OCI-LY7 (cell line): Measurements from ENCODE around the gene ZDHHC17. TPM values are rescaled to one million over a fixed set of nuclear protein-coding genes. Genes with fewer than 3 reads are reported as not detected.

Experiments
- BruUV-seq: library from RNA; stranded (reverse); fragments of 400-500 nt; replicated peaks from 2 replicates; lab custom pipeline; 2021; lab: Mats Ljungman, UMichigan
- CTCF ChIA-PET: fragments of 300-600 bp; sonication (Branson Sonifier 250); formaldehyde crosslinking; loops from one replicate; lab custom pipeline; 2022; ENCODE audit warnings: antibody characterized with exemption; ENCODE audit not compliant: unreplicated experiment; lab: Charles Lee
- POLR2A ChIA-PET: fragments of 300-600 bp; sonication (Branson Sonifier 250); formaldehyde crosslinking; loops from one replicate; lab custom pipeline; 2022; ENCODE audit warnings: antibody characterized with exemption; lab: Charles Lee
- DNase-seq: peaks from one replicate; pipeline ENCODE4 v3.0.0-alpha.2; 2015; ENCODE audit warnings: low spot score
- H2AFZ ChIP-seq: fragments of 200-600 bp; sonication (generic), shearing (Covaris generic); 2 replicates; pipeline ENCODE4 v1.6.1; 2014; ENCODE audit warnings: mild to moderate bottlenecking, antibody characterized with exemption, low read length, moderate library complexity
- H3K27ac ChIP-seq: fragments of 200-600 bp; sonication (generic); 2 replicates; pipeline ENCODE4 v1.5.1; 2014; ENCODE audit warnings: mixed run types, low read depth, mild to moderate bottlenecking, moderate library complexity, low read length, inconsistent platforms; ENCODE audit not compliant: poor library complexity, severe bottlenecking
- H3K36me3 ChIP-seq: fragments of 200-600 bp; sonication (generic); 2 replicates; pipeline ENCODE4 v1.6.1; 2014; ENCODE audit warnings: mild to moderate bottlenecking, antibody characterized with exemption, low read length, moderate library complexity, mixed read lengths; ENCODE audit not compliant: insufficient read depth
- H3K4me1 ChIP-seq: fragments of 200-600 bp; sonication (generic); 2 replicates; pipeline ENCODE4 v1.5.1; 2014; ENCODE audit warnings: mild to moderate bottlenecking, low read length; ENCODE audit not compliant: insufficient read depth, poor library complexity, severe bottlenecking
- H3K4me2 ChIP-seq: fragments of 200-600 bp; sonication (generic); 2 replicates; pipeline ENCODE4 v1.6.1; 2014; ENCODE audit warnings: mild to moderate bottlenecking, low read length
- H3K4me3 ChIP-seq: fragments of 200-600 bp; sonication (generic); 2 replicates; pipeline ENCODE4 v1.5.1; 2014; ENCODE audit warnings: mild to moderate bottlenecking, low read depth, low read length; ENCODE audit not compliant: poor library complexity, severe bottlenecking
- H3K79me2 ChIP-seq: fragments of 200-600 bp; sonication (generic); 2 replicates; pipeline ENCODE4 v1.6.1; 2016; ENCODE audit warnings: low read depth, mild to moderate bottlenecking, low read length, moderate library complexity, mixed read lengths; ENCODE audit not compliant: insufficient read depth
- H3K9me2 ChIP-seq: fragments of 200-600 bp; sonication (generic); 2 replicates; pipeline ENCODE4 v1.6.1; 2016; ENCODE audit warnings: mild to moderate bottlenecking, low read length, mixed read lengths; ENCODE audit not compliant: insufficient read depth
- H3K9me3 ChIP-seq: fragments of 200-600 bp; sonication (generic); 2 replicates; pipeline ENCODE4 v1.6.1; 2014; ENCODE audit warnings: mild to moderate bottlenecking, mixed run types, low read length, mixed read lengths
- H4K20me1 ChIP-seq: fragments of 200-600 bp; sonication (generic); 2 replicates; pipeline ENCODE4 v1.6.1; 2014; ENCODE audit warnings: mild to moderate bottlenecking, antibody characterized with exemption, low read length, moderate library complexity, mixed read lengths; ENCODE audit not compliant: insufficient read depth
- CTCF ChIP-seq: fragments of 200-600 bp; sonication (generic); conservative IDR thresholded peaks from 2 replicates; pipeline ENCODE4 v1.5.1; 2014; ENCODE audit warnings: mild to moderate bottlenecking, antibody characterized with exemption, low read length, moderate library complexity, mixed read lengths
- EZH2phosphoT487 ChIP-seq: fragments of 200-600 bp; sonication (generic); IDR thresholded peaks from 2 replicates; pipeline ENCODE4 v1.6.1; 2018; ENCODE audit warnings: low read depth, borderline replicate concordance, mild to moderate bottlenecking, mixed run types, antibody characterized with exemption, low read length, moderate library complexity, mixed read lengths
- intact Hi-C: fragments of 100-400 bp; cut with micrococcal nuclease; formaldehyde crosslinking; loops from one replicate; pipeline ENCODE4 v1.10.0; 2022; ENCODE audit not compliant: unreplicated experiment
- total RNA-seq, 2 experiments: library from RNA; depleted of rRNA in 1 of 2; stranded (reverse); fragments of >200 nt in 1 of 2; shearing (Covaris generic) in 1 of 2; gene quantifications; 2 replicates each; pipeline ENCODE4 v1.2.3, GENCODE V29; 2014 to 2022

ZDHHC17 gene
- total RNA-seq, 2 experiments from 2014 or later = 24.0 to 32.8 TPM

DNA sequence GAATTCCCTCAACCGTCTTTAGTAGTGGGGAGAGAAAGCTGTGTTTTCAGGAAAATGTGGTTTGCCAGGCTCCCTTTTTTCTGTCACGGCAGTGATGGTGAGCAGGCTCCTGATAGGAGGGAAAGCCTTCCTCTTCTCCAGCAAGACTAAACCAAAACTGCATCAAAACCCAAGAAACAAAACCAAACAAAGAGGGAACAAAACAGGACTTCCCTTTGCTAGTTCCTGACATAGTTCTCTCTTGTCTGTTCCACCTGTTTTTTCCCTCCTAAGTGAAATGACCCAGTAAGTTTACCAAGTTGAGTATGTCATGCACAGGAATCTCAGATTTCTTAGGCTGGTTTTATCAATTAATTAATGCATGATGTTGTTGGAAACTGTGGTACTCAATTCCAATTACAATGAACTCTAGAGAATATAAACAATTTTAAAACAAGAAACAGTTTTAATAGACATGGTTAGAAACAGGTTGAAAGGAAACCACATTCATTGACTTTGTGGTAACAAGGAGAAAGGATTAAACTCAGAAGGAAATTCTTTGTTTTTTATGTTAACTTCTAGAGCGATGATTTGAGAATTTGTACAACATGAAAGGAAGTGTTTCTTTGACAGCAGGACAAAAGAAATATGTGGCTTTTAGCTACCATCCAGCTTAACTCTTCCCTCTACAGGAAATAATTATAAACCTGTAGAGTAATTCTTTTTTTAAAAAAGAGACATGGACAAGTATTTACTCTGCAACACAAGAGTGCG, 137.9 kb downstream of the ZDHHC17 start:
- Histone ChIP-seq H4K20me1 (no peaks in the 10 kb centered on the region), H3K4me1 (no peaks in the 10 kb centered on the region), H3K9me2 (no peaks in the 10 kb centered on the region), H3K27ac (no peak overlapping the region), H3K79me2 (no peaks in the 10 kb centered on the region), H3K9me3 (no peaks in the 10 kb centered on the region), H3K4me3 (no peak overlapping the region), H2AFZ (no peak overlapping the region), H3K36me3 (no peaks in the 10 kb centered on the region), H3K4me2 (no peak overlapping the region)
- POLR2A ChIA-PET = no interaction called here
- TF ChIP-seq EZH2phosphoT487 (no peak), CTCF (no peak)
- DNase-seq = no peak
- no TSS peak for BruUV-seq
- intact Hi-C loops = no loop called here
- CTCF ChIA-PET = no interaction called here

Other genes starting within 250 kb of the ZDHHC17 start
- gene OSBPL8, start 204.3 kb upstream of the ZDHHC17 start, total RNA-seq (2014; rRNA removed; shearing (Covaris generic)) = 25.0 and 34.0 TPM in 2 replicates
- gene OSBPL8, start 204.3 kb upstream of the ZDHHC17 start, total RNA-seq (2022) = 57.0 and 61.3 TPM in 2 replicates
- gene CSRP2, start 114.9 kb downstream of the ZDHHC17 start, total RNA-seq (2014; rRNA removed; shearing (Covaris generic)) = 4.3 and 7.7 TPM in 2 replicates
- gene CSRP2, start 114.9 kb downstream of the ZDHHC17 start, total RNA-seq (2022) = 0.63 TPM in 1 of 2 replicates, not detected in the other